AG09319 (cell line): ENCODE measurements around the gene PAK2.
"Not testable (repeated sequence)": the region's sequence is repeated elsewhere in the genome, so short reads cannot be mapped to it uniquely, and the experiment has no call there.

Source experiments
- DNase-seq: peaks from one replicate; pipeline ENCODE4 v3.0.0-alpha.2; 2010; ENCODE audit warnings: low read depth; ENCODE audit errors: extremely low read depth
- TF ChIP-seq, protein P1 (sequence below): IDR thresholded peaks from 2 replicates; pipeline ENCODE4 v1.5.1; 2011; ENCODE audit warnings: low read depth, mild to moderate bottlenecking, inconsistent platforms, low read length, moderate library complexity

Gene PAK2

DNA sequence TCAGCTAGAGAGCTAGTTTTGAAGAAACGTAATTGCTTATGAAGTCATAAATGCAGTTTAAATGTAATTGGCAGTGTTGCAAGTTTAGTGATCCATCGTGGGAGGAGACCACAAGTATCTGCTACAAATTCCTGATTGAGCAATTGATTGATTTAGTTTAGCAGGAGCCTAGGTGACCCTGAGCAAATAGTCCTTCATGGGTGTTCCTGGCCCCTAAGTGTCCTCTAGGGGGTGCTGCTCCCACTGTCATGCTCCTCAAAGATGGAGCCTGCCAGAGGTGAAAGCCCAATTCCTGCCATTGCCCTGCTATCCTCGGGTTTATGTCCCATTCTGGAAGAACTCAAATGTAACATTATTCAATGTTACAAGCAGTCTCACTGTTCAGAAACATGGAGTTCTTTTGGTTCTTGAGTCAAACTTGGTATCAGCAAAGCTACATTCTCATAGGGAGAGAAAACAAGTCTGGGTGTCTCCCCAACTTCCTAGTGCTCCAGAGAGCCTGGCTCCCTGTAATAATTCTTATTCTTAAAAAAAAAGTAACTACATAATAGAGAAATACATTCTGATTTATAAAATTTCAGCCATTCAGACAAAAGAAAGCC is 98.3 kb downstream of the PAK2 start:
- TF ChIP-seq, protein P1, sequence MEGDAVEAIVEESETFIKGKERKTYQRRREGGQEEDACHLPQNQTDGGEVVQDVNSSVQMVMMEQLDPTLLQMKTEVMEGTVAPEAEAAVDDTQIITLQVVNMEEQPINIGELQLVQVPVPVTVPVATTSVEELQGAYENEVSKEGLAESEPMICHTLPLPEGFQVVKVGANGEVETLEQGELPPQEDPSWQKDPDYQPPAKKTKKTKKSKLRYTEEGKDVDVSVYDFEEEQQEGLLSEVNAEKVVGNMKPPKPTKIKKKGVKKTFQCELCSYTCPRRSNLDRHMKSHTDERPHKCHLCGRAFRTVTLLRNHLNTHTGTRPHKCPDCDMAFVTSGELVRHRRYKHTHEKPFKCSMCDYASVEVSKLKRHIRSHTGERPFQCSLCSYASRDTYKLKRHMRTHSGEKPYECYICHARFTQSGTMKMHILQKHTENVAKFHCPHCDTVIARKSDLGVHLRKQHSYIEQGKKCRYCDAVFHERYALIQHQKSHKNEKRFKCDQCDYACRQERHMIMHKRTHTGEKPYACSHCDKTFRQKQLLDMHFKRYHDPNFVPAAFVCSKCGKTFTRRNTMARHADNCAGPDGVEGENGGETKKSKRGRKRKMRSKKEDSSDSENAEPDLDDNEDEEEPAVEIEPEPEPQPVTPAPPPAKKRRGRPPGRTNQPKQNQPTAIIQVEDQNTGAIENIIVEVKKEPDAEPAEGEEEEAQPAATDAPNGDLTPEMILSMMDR, result peak; percentile 84
- peak; percentile 30 for DNase-seq

DNA sequence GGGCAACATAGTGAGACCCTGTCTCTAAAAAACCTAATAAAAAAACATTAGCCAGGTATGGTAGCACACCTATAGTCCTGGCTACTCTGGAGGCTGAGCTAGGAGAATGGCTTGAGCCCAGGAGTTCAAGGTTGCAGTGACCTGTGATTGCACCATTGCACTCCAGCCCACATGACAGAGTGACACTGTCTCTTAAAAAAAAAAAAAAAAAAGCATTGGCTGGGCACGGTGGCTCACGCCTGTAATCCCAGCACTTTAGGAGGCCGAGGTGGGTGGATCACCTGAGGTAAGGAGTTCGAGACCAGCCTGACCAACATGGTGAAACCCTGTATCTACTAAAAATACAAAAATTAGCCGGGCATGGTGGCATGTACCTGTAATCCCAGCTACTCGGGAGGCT is 99.7 kb downstream of the PAK2 start:
- not testable (repeated sequence) for DNase-seq

DNA sequence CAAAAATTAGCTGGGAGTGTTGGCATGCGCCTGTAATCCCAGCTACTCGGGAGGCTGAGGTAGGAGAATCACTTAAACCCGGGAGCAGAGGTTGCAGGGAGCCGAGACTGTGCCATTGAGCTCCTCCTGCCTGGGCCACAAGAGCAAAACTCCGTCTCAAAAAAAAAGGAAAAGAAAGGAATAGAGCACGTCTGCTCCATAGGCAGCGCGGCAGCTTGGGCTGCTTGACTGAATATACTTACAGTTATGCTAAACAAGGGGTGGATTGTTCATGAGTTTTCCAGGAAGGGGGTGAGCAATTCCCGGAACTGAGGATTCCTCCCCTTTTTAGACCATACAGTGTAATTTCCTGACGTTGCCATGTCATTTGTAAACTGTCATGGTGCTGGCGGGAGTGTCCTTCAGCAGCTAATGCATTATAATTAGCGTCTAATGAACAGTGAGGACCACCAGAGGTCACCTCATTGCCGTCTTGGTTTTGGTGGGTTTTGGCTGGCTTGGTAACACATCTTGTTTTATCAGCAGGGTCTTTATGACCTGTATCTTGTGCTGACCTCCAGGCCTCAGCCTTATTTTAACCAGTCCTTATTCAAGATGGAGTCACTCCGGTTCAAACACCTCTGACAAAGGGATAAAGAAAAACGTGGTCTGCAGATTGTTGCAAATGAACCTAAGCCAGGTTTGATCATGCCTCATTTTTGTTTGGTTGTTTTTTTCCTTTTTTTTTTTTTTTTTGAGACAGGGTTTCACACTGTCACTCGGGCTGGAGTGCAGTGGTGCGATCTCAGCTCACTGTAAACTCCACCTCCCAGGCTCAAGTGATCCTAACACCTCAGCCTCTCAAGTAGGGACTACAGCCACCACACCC is 103.1 kb downstream of the PAK2 start:
- no peak for DNase-seq
- TF ChIP-seq, protein P1, result no peak

DNA sequence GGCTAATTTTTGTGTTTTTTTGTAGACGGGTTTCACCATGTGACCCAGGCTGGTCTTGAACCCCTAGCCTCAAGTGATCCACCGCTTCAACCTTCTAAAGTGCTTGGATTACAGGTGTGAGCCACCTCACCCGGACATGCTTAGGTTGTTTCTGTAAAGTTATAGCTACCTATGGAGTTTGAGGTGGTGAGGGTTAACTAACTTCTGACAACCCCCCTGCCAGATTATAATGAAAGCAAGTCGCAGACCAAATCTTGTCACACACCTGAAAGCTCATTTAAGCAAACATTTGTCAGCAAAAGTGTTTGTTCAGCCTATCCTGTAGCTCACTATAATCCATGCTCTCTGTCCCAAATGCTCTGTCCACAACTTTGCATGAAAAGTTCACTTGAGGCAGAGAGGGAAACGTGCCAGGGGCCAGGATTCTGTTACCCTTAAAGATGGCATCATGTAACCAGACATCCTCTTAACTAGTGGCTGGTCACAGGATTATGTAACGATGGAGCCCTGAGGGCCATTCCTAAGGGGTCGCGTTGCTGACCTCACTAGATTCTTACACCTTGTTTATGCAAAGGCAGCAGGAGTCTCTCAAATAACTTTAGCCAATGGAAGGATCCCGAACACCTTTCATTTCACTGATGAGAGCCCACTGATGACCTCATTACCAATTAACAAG is 103.9 kb downstream of the PAK2 start:
- DNase-seq, result no peak
- TF ChIP-seq, protein P1, result no peak

DNA sequence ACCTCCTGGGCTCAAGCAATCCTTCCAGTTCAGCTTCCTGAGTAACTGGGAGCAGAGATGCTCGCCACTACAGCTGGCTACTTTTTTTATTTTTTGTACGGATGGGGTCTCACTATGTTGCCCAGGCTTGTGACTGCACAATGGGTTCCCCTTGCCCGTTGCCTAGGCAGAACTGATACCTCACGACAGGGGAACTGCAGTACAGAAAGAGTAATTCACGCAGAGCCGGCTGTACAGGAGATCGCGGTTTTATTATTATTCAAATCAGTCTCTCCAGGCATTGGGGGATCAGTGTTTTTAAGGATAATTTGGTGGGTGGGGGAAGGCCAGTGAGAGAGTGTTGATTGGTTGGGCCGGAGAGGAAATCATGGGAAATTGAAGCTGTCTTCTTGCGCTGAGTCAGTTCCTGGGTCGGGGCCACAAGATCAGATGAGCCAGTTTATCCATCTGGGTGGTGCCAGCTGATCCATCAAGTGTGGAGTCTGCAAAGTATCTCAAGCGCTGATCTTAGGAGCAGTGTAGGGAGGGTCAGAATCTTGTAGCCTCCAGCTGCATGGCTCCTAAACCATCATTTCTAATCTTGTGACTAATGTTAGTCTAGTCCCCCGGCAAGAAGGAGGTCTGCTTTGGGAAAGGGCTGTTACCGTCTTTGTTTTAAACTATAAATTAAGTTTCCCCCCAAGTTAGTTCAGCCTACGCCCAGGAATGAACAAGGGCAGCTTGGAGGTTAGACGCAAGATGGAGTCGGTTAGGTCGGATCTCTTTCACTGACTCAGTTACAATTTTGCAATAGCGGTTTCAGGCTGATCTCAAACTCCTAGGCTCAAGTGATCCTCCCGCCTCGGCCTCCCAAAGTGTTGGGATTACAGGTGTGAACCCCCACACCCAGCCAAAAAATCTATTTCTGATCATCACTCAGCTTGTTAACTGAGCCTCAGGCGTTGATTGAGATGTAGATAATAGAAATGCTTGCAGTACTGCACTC is 104.9 kb downstream of the PAK2 start:
- DNase-seq, result not testable (repeated sequence)

DNA sequence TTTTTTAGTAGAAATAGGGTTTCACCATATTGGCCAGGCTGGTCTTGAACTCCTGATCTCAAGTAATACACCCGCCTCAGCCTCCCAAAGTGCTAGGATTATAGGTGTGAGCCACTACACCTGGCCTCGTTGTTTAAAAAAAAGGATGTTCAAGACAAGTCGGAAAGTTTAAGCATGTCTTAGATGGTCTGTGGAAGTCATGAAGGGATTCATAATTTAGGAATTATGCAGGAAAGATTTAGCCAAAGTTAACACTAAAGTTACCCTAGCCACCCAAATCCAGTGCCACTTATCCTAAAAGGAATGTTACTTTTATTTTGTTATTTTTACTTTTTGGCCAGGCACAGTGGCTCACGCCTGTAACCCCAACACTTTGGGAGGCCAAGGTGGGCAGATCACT is 108.7 kb downstream of the PAK2 start:
- DNase-seq, result not testable (repeated sequence)

DNA sequence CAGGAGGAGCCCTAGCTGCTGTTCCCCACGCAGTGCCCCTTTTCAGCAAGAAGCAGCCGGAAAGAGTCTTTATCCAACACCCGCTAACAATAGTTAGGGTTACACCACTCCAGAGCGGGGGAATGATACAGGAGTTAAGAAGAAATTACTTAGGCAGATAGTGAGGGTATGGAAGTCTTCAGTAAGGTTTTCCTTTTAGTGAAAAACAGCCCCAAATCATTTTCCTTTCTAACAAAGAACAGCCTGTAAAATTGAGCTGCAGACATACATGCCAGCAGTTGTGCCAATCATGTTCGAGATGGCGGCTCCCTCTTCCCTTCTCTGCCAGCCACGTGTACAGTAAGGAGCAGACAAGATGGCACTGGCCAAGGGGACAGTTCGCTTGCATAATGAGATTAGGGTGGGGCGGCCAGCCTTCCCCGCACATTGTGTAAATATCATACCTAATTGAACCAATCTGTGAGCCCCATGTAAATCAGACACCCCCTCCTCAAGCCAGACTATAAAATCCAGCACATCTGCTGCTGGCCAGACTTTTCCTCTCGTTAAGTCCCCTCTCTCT is 109.6 kb downstream of the PAK2 start:
- DNase-seq, result no peak
- TF ChIP-seq, protein P1, result no peak

DNA sequence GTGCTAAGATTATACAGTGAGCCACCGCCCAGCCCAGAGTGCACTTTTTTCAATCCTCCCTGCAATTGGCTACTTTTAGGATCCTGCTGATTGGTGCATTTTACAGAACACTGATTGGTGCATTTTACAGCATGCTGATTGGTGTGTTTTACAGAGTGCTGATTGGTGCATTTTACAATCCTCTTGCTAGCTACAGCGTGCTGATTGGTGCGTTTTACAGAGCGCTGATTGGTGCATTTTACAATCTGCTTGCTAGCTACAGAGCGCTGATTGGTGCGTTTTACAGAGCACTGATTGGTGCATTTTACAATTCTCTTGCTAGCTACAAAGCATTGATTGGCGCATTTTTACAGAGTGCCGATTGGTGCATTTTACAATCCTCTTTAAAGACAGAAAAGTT is 123.3 kb downstream of the PAK2 start:
- not testable (repeated sequence) for DNase-seq

DNA sequence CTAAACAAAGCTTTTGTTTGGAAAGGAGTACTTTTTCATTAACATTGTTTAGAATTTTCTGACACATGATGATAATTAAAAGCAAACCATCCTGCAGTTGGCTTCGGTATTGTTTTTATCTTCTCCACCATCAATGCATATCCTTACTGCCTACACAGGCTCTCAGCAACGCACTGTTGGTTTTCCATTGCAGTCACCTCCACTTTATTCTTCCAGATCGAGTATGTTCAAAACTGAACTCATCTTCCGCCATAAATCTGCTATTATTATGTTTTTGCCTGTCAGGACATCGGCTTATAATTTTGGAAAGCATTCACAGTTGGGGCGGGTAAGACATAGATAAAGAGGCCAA is 127.5 kb downstream of the PAK2 start:
- DNase-seq, result no peak
- TF ChIP-seq, protein P1, result no peak
